GM19372 (cell line): Measurements from ENCODE around the gene AMZ1.
"Not testable (repeated sequence)": the region's sequence is repeated elsewhere in the genome, so short reads cannot be mapped to it uniquely, and the experiment has no call there.

Experiments
- ATAC-seq: cut with Tn5 transposase; IDR thresholded peaks from one replicate; pipeline ENCODE4 v1.9.1; 2021; ENCODE audit warnings: mild to moderate bottlenecking, low read depth, moderate library complexity; ENCODE audit not compliant: unreplicated experiment

AMZ1 gene

DNA sequence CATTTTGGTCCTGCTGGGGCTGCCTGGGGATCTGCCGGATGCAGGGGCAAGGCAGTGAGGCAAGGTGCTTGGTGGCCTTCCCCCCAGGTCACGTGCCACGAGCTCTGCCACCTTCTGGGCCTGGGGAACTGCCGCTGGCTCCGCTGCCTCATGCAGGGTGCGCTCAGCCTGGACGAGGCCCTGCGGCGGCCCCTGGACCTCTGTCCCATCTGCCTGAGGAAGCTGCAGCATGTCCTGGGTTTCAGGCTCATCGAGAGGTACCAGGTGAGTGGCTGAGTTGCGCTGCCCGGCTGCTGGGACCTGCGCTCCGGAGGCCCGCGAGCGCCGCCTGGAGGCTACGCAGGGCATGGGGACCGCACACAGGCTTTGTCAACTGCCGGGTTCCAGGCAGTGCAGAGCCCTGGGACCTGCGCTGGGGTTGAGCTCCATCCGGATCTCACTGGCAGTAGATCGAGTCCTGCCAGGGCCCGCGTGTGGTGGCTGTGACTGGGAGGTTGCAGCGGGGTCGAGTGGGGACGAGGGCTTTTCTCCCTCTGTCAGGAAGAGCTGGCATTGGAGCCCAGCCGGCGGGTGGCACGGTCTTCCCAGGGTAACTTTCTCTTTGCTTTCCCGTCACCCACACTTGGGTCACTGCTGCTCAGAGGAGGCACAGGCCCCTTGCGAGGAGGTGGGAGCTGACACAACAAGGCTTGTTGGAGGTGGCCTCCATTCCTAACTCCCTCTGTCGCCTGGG is 21.7 kb downstream of the AMZ1 start:
- peak; percentile 71 for ATAC-seq

DNA sequence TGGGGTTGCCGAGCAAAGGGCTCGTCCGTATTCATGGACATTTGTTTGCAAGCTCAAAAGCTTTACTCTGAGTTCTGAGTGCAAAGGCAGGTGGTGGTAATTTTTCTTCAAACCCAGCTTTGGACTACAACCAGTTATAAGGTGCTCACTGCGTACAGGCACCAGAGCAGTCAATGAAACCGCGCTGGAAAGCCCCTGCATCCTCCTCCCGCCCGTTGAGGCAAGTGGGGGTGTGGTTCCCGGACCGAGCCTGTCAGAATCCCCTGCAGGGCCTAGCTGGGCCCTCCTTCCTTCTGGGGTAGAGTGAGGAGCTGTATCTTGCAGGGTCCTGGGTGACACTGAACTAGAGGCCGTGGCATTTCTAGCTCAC is 22.3 kb downstream of the AMZ1 start:
- peak; percentile 63 for ATAC-seq

DNA sequence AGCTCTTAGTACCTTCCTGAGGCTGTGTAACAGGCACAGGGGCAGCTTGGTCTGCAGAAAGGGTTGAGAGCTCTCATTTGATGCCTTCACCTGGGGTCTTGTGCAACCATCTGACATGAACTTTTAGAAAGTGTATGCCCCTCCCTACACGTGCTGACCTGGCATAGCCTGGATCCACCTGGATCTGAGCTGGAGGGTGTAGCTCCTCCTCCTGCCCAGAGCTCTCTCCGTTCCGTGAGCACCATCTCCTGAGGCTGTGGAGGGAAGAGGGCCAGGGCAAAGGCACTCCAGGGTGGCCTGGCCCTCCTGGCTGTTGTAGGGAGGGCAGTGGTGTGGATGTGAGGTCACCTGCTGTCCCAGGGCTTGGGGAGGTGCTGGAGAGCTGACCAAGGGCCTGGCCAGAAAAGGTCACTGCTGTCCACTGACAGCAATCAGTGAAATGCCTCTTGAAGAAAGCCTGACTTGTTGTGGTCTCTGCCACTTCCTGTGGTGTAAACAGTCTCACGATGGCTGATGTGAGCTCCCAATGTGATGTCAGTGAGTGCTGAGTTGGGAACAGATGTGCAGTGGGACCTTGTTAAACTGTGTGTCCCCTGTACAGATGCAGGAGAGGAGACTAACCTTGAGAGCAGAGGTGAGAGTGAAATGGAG is 23.0 kb downstream of the AMZ1 start:
- no peak for ATAC-seq

DNA sequence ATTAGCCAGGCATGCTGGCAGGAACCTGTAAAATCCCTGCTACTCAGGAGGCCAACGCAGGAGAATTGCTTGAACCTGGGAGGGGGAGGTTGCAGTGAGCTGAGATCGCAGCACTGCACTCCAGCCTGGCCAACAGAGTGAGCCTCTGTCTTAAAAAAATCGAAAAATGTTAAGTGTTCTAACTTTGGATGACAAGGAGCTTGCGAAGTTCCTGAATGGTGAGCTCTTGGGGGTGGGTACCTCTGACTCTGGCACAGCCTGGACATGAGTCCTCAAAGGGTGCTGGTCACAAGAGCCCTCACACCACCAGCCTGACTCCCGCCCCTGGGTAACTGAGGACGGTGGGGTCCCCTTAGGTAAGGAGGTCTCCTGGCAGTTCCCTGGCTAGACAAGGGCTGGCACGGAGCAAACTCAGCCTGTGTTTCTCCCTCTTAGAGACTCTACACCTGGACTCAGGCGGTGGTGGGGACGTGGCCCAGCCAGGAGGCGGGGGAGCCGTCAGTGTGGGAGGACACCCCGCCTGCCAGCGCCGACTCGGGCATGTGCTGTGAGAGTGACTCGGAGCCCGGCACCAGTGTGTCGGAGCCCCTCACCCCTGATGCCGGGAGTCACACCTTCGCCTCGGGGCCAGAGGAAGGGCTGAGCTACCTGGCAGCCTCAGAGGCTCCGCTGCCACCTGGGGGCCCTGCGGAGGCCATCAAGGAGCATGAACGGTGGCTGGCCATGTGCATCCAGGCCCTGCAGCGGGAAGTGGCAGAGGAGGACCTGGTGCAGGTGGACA is 24.1 kb downstream of the AMZ1 start:
- no peak for ATAC-seq

DNA sequence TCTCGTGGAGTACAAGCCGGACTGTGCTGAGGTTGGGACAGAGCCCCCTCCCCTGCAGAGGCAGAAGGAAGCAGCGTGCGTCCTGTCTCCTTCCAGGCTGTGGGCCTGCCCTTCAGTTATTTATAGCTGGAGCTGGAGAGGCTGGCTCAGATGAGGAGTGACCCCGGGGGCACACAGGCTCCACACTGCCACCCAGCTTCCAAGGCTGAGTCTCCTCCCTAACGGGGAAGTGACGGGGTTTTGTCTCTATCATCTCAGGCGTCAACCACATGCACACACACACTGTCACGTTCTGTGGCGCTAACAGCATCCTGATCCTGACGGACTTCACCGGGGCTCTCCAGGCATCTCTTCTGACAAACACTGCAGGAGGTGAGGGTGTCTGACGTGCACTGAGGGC is 25.4 kb downstream of the AMZ1 start:
- ATAC-seq: no peak

DNA sequence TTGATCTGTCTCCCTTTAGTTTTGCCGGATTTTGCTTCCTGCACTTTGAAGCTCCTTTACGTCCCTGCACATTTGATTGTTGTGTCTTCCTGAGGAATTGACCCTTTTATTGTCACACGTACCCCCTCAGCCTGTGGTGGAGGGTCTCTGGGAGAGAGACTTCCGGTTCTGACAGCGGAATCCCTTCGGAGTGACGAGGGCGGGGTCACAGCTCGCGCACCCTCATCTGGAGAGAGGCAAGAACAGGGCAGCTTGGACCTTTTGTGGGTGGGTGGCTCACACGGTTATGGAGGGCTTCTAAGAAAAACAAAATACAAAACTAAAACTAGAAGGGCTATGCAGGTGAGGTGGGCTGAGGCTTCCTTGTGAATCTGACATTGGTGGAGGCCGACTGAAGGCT is 26.0 kb downstream of the AMZ1 start:
- no peak for ATAC-seq

DNA sequence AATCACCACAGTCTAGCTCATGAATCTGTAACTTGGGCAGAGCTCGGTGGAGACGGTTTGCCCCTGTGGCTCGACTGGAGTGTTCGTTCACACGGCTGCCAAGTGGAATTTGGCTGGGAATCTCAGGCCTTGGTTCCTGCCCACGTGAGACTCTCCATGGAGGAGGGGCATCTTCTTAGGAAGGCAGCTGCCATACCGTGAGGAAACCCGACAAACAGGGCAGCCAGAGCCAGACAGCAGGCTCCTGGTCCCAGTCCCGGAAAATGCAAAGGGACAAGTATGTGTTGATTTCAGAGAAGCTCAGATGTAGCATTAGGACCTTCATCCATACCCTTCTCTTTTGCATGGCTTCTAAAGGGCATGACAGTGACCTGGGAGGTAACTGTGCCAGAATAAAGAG is 26.6 kb downstream of the AMZ1 start:
- ATAC-seq: no peak

DNA sequence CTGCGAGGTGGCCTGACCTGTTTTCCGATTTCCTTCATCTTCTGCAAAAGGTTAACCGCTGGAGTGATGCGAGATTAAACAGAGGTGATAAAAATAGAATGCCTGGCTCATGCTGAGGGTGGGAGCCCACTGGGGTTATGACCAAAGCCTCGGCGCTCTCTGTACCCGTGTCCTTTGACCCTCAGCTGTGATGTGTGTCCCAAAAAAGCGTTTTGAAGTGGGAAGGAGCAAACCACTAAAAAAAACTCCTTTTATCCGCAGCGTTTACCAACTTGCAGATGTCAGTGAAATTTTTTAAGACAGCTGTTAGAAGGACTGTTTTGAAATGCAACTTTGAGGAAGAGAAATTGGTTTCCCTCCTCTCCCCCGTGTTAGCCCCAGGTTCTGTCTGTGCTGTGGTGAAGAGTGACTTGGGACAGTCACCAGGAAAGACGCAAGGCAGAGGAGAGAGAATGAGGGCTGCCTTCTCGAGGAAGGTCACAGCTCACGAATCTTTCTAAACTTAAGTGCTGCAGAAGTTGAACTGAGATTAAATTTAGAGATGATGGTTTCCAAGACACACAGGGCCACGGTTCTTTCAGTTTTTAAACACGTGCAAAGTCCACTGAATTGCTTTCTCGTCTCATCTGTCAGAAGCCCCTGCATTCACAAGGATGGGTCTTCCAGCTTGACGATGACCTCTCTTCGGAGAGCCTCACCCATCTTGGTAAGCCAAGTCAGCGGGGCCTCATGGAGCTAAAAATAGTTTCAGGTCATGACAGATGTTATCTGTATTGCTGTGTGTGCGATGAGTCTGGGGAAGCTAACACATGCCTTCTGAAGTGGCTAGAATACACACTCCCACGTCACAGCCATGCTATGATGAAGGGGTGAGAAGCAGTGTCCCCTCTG is 27.6 kb downstream of the AMZ1 start:
- no peak for ATAC-seq

DNA sequence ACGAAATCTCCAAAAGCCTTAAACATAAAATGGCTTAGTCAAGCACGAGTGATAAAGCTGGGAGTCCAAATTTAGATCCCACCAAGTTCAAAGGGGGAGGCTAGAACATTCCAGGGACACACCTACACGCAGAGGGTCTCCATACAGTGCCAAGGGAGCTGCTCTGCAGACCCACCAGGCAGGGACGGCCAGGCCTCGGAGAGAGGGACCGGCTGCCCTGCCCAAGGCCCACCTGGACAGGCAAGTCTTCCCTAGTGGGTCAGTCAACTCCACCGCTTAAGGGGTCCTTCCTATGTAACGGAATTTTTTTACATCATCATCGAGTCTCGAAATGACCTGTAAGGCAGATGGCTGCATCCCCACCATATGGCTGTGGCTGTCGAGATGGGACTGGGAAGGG is 28.5 kb downstream of the AMZ1 start:
- no peak for ATAC-seq

DNA sequence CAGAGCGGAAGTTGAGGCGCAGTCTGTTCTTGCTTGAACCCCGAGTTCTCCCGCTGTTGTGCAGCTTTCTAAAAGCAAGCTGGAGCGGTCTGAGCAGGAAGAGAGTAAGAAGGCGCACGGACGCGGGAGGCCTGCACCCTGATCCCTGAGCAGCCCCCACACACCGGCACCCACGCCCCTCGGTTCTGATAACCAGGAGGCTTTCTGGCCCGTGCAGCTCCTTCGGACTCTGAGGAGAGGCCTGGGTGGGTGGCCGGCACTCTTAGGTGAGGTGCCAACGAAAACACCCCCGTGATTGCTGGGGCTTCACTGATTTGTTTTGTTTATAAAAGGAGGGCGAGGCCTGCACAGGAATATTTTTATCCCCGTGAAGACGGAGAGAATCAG is 28.9 kb downstream of the AMZ1 start:
- no peak for ATAC-seq

DNA sequence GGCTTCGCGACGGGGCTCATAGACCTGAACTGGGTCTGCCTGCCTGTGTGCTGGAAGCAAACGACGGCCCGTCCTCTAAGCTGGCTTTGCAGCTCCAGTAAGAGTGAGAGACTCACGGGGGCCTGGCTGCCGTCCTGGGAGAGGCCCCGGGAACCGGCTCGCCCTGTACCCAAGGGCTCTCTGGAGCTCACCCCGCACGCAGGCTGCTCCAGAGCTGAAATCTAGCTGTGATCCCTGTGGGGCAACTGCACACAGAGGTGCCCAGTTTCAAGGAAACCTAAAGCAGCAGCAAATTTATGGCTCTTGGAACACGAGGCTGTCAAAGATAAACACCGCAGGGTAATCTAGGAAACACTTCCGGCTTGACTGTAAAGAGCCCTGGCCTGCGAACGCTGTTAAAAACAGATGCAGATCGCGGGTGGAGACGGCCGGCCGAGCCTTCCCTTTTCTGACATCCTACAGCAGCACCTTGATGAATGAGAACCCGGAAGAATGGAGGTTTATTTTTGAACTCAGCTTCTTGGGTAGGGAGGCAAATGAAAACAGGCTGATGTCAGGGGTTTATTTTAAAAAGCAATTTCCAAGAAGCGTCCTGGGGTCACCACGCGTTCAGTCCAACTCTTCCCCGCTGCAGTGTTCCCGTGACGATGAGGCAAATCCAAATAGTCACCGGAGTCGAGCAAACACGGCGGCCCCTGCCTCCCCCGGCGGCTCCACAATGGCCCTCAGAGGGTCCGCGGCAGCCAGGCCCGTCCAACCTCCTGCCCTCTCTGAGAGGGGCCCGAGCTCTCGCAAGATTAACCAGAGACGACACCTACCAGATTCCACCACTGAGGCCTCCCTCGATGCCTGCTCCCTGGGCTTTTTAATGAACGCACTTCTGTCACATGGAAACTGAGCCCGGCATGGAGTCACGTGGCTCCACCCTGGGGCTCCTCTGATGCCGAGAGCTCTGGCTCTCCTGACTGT is 29.6 kb downstream of the AMZ1 start:
- ATAC-seq: no peak

DNA sequence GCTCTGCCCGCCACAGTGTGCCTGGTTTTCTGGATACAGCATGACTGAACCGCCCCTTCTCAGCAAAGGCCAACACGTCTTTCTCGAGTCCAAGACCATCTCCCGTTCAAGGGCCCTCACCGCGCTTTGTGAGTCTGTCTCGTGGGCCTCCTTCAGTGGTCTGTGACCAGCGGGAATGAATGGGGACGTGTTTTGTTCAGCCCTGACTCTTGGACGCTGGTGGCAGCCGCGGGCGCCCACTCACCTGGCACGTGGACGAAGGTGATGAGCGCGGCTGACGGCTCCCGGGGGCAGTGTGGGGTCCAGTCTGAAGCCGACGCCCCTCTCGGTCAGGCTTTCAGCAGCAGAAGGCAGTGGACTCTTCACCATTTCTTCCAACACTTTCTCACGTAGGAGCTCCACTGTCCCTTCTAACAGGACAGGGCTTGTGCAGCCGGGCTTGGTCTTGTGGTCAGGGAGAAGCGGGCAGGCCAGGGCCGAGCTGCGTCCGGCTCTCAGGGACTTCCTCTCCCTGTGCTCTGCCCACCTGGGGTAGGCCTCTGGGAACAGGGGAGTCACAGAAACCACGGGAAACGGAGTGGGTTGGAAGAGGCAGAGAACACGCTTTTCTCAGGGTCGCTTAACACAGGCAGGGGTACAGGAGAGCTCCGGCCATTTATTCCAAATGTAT is 30.4 kb downstream of the AMZ1 start:
- no peak for ATAC-seq

DNA sequence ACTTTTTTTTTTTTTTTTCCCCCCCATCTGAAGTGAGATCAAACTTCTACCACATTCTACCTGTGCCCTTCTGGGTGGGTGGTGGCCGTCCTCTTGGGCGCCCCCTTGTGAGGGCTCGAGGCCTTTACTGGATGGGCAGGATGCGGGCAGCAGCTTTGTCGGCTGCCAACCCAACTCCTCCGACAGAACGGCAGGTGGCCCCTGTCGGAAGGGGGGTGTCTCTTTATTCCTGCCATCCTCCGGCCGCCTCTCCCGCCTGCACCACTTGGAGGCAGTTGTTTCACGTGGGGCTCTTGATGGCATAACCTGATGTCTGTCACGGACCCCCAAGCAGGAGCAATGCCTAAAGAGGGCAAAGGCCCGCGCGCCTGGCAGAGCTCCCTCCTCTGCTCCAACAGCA is 31.0 kb downstream of the AMZ1 start:
- ATAC-seq: no peak

DNA sequence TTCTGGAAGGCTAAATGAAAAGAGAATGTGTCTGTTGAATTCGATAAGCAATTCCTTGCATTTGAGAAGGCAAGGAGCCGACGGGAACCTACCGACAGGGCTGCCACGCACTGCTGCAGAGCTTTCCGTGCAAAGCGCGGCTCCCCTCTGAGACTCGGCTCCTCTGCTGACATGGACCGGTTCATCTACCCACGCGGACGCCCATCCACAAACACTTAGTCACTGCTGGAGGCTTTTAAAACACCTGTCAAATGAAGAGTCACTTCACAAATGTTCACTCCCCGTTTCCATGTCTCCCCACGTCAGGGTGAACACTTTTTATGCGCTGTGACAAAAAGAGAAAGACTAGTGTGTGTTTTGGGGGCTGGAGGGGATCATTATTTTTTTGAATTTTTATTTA is 32.0 kb downstream of the AMZ1 start:
- ATAC-seq: no peak

DNA sequence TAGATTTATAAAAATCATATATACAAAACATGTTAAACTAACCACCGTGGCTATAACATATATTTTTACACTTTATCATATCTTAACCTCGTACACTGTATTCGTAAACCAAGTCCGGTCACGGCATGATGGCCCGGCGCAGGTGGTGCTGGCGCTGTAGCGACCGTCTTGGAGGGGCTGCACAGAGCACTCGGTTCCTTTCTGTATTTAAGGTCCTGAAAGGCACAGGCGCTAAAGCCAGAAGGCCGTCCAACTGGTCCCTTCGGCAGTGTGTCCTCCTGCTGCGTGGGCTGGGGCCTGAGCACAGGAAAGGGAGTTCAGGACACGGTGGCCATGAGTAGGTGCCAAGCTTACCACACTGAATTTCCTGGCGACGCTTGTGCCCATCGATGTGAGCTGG is 33.8 kb downstream of the AMZ1 start:
- ATAC-seq: no peak

DNA sequence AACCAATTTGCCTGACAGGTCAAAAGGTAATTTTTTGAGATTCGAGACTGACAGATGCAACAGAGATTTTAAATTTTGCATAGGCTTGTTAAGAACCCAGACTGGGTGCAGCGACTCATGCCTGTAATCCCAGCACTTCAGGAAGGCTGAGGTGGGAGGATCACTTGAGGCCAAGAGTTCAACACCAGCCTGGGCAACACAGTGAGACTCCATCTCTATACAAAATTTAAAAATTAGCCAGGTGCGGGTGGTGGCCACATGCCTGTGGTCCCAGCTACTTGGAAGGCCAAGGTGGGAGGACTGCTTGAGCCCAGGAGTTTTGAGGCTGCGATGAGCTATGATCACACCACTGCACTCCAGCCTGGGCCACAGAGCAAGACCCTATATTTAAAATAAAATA is 34.6 kb downstream of the AMZ1 start:
- ATAC-seq: no peak

DNA sequence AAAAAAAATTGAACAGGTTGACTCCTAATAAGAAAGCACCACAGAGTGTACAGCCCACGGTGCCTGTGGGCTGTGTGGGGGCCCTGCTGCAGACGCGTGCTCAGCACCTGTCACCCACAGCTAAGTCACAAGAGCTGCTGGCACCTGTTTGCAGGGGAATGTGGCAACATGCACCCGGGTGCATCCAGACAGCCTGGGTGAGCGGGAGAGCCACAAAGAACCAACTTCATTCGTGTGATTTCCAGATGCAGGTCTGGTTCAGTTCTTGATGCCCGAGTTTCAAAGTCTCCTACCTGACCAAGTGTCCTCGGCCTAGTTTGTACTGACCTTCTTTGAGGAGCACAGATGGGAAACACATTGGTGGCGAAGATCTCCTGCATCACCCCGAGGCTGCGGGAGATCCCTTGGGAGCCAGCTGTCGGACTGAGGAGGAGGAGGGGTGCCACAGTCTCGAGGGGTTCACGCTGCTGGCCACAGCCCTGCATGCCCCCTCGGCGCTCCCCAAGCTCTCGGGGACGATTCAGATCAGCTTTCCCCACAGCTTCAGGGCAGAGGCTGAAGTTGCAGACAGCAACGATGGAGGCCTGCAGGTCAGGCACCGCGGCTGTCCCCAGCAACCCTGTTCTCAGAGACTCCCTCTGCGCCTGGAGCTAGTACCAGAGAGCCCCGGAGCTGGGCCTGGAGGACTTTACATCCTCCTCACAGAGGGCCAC is 35.3 kb downstream of the AMZ1 start:
- ATAC-seq: no peak

DNA sequence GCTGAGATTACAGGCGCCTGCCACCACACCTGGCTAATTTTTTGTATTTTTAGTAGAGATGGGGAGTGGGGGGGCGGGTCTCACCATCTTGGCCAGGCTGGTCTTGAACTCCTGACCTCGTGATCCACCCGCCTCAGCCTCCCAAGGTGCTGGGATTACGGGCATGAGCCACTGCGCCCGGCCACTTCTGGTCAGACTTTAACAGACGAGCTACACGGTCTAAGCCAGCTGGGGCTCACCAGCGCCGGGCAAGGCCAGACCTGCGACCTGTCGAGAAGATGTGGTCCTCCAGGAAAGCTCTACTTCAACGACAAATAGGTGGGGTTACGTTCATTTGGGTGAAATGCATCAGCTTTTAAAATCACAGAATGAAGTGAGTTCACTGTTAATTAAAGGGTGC is 36.0 kb downstream of the AMZ1 start:
- not testable (repeated sequence) for ATAC-seq
